Thoracic aorta (tissue), 2 donors: Measurements from ENCODE around the gene TMCC1. TPM values are rescaled to one million over a fixed set of nuclear protein-coding genes. Genes with fewer than 3 reads are reported as not detected.

ENCODE experiments used
- ATAC-seq: fragments of 150-250 bp; one replicate; pipeline ENCODE4 v1.8.0; 2017; ENCODE audit warnings: low read depth; ENCODE audit not compliant: insufficient number of reproducible peaks, low FRiP score
- DNase-seq: peaks from one replicate; pipeline ENCODE4 v3.0.0-alpha.2; 2020; ENCODE audit warnings: low spot score
- H3K27ac ChIP-seq, 2 donors: fragments of 200-600 bp; sonication (generic); 1 replicate in 1 of 2; 2 replicates in 1 of 2; pipeline ENCODE4 v1.5.1; 2016; ENCODE audit warnings: mild to moderate bottlenecking in 2 of 2, moderate library complexity in 2 of 2
- H3K27me3 ChIP-seq: fragments of 200-600 bp; sonication (generic); replicated peaks from 2 replicates; pipeline ENCODE4 v1.6.0; 2016; ENCODE audit warnings: mild to moderate bottlenecking; ENCODE audit not compliant: insufficient read depth
- H3K36me3 ChIP-seq: fragments of 200-600 bp; sonication (generic); one replicate; pipeline ENCODE4 v1.5.1; 2016
- H3K4me1 ChIP-seq, 2 donors: fragments of 200-600 bp; sonication (generic); 1 replicate in 1 of 2; 2 replicates in 1 of 2; pipeline versions ENCODE4 v1.5.1 to v1.6.0; 2016; ENCODE audit warnings: low read depth in 2 of 2, mild to moderate bottlenecking in 1 of 2; ENCODE audit not compliant: control insufficient read depth in 1 of 2
- H3K4me3 ChIP-seq: fragments of 200-600 bp; sonication (generic); 2 replicates; pipeline ENCODE4 v1.5.1; 2016; ENCODE audit warnings: mild to moderate bottlenecking
- H3K9me3 ChIP-seq: fragments of 200-600 bp; sonication (generic); 2 replicates; pipeline ENCODE4 v1.5.1; 2016
- total RNA-seq, 2 donors: library from RNA; depleted of rRNA; stranded (reverse); fragments of >200 nt; gene quantifications; one replicate each; pipeline versions ENCODE4 v1.1.0 to v1.2.3, GENCODE V29; 2016
- TF ChIP-seq, protein P1 (sequence below): fragments of 200-600 bp; sonication (generic); IDR thresholded peaks from one replicate; pipeline ENCODE4 v1.5.1; 2019; ENCODE audit warnings: antibody characterized with exemption

Gene TMCC1
- total RNA-seq, 2 donors from 2014 or later, result 16.9 to 17.7 TPM

DNA sequence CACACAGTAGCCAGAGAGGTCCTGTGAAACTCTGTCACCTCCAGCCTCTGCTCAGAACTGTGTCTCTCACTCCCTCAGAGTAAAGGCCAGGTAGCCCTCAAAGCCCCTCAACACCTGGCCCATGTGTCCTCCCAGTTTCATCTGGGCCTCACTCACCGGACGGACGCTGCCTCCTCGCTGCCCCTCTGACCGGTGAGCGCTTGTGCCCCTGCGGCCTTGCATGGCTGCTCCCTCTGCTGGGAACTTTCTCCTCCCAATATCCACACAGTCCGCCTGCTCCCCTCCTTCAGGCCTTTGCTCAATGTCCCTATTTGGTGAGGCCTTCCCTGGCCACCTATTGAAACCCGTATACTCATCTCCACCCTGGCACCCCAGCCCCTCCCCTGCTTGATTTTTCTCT lies 44.2 kb upstream of the TMCC1 start:
- Histone ChIP-seq H3K27me3 (no peaks in the 10 kb centered on the region), H3K9me3 (no peaks in the 10 kb centered on the region), H3K4me1 (no peaks in the 10 kb centered on the region), H3K27ac (no peak overlapping the region), H3K4me3 (no peak overlapping the region), H3K36me3 (no peaks in the 10 kb centered on the region)
- DNase-seq (no peak), ATAC-seq (no peak)
- TF ChIP-seq, protein P1, sequence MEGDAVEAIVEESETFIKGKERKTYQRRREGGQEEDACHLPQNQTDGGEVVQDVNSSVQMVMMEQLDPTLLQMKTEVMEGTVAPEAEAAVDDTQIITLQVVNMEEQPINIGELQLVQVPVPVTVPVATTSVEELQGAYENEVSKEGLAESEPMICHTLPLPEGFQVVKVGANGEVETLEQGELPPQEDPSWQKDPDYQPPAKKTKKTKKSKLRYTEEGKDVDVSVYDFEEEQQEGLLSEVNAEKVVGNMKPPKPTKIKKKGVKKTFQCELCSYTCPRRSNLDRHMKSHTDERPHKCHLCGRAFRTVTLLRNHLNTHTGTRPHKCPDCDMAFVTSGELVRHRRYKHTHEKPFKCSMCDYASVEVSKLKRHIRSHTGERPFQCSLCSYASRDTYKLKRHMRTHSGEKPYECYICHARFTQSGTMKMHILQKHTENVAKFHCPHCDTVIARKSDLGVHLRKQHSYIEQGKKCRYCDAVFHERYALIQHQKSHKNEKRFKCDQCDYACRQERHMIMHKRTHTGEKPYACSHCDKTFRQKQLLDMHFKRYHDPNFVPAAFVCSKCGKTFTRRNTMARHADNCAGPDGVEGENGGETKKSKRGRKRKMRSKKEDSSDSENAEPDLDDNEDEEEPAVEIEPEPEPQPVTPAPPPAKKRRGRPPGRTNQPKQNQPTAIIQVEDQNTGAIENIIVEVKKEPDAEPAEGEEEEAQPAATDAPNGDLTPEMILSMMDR, result no peak

DNA sequence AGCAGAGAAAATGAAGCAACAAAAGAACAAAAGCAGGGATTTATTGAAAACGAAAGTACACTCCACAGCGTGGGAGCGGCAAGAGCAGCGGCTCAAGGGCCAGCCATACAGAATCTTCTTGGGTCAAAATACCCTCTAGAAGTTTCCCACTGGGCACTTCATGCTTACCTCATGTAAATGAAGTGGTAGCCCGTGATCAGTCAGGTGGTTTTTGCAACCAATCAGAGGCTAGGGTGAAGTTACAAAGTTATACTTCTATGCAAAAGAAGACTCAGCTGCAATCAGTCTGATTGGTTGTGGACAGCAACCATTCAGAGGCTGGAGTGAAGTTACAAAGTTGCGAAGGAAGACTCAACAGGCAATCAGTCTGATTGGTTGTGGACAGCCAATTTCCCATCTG lies 43.2 kb upstream of the TMCC1 start:
- DNase-seq, result no peak
- H3K27ac ChIP-seq, result peak overlapping the region in 1 of 2 donors; percentile 35
- TF ChIP-seq, protein P1, result no peak
- peak overlapping the region; percentile 70 for H3K4me3 ChIP-seq
- no peaks in the 10 kb centered on the region for H3K9me3 ChIP-seq
- no peaks in the 10 kb centered on the region for H3K27me3 ChIP-seq
- no peaks in the 10 kb centered on the region for H3K36me3 ChIP-seq
- no peaks in the 10 kb centered on the region for H3K4me1 ChIP-seq
- no peak for ATAC-seq

DNA sequence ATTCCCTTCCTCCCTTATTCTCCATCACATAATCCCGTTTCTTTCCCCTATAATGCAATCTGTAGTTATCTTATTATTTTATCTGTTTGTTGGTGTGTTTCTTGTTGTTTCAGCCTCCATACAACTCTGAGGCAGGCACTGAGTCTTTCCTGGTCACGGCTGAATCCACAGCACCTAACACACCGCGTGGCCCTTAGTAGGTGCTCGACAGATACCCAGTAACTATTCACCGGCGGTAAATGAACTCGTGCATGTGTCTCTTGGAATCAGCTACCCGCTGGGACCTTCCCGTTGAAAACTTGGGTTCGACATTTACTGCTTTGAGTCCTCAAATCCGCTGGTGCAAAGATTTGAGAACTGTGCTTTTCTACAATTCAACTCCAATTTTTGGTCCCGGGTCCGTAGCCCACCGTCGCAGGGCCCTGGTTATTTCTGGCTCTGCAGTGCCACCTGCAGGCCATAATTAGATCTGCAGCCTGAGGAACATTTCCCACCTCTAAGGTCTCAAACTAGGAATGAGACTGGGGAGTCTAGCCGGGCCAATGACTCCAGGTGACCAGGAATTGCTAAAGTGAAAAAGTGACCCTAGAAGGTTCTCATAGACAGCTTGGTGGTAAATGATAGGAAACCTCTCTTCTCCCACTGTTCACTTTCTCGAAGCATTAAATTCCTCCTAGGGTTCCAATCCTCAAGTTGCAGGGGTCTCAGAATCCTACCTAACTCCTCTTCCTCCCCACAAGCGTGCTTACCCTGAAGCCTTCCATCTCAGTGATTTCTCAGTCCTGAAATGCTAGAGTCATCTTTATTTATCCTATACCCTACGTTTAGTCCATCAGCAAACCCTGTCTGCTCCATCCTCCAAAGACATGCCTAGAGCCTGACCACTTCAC lies 41.0 kb upstream of the TMCC1 start:
- no peaks in the 10 kb centered on the region for H3K36me3 ChIP-seq
- H3K27me3 ChIP-seq, result no peaks in the 10 kb centered on the region
- no peaks in the 10 kb centered on the region for H3K9me3 ChIP-seq
- TF ChIP-seq, protein P1, result peak; percentile 92
- no peak overlapping the region for H3K27ac ChIP-seq
- no peaks in the 10 kb centered on the region for H3K4me1 ChIP-seq
- H3K4me3 ChIP-seq, result peak overlapping the region; percentile 44
- DNase-seq (no peak), ATAC-seq (peak; percentile 40)

DNA sequence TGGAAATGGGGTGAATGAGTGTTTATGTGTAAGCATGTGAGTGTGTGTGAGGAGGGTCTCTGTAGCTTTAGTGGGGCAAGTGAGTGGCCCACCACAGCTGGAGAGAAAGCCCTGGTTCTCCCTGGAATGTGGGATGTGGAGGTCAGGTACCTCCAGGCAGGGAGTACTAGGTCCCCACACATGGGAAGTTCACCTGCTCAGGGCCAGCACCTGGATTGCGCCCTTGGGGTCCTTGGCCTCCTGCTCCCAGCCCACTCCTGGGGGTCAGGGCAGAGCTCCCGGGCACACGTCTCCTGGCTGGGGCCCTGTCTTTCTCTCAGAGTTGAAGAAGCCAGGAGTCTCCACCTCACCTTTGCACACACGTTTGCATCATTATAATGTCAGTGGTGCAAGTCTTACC lies 40.0 kb upstream of the TMCC1 start:
- TF ChIP-seq, protein P1, result no peak
- Histone ChIP-seq H3K36me3 (no peaks in the 10 kb centered on the region), H3K4me3 (no peak overlapping the region), H3K27me3 (no peaks in the 10 kb centered on the region), H3K27ac (no peak overlapping the region), H3K9me3 (no peaks in the 10 kb centered on the region), H3K4me1 (no peaks in the 10 kb centered on the region)
- no peak for ATAC-seq
- no peak for DNase-seq

DNA sequence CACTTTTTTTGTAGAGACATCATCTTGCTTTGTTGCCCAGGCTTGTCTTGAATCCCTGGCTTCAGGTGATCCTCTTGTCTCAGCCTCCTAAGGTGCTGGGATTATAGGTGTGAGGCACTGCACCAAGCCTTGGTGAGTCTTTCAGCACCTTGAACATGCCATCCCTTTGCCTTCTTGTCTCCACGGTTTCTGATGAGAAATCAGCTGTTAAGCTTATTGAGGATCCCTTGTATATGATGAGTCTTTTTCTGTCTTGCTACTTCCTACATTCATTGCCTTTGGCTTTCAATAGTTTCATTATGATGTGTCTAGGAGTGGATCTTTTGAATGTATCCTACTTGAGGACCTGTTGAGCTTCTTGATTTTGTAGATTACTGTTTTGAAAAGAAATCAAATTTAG lies 35.9 kb upstream of the TMCC1 start:
- H3K9me3 ChIP-seq, result no peaks in the 10 kb centered on the region
- no peaks in the 10 kb centered on the region for H3K4me1 ChIP-seq
- no peak overlapping the region for H3K4me3 ChIP-seq
- H3K27me3 ChIP-seq, result no peaks in the 10 kb centered on the region
- DNase-seq (no peak), ATAC-seq (no peak)
- TF ChIP-seq, protein P1, result no peak
- no peak overlapping the region for H3K27ac ChIP-seq
- no peaks in the 10 kb centered on the region for H3K36me3 ChIP-seq
